Stimulated activated CD8-positive, alpha-beta memory T cell treated with anti-CD3 and anti-CD28 coated beads, Interleukin-15, amount 100 ng/mL, for 24 hours (primary cell): ENCODE measurements around the gene FN3K.
"Not testable (repeated sequence)": the region's sequence is repeated elsewhere in the genome, so short reads cannot be mapped to it uniquely, and the experiment has no call there.

Experiments used
- DNase-seq: peaks from one replicate; pipeline ENCODE4 v3.0.0-alpha.2; 2020; ENCODE audit warnings: low read depth

Gene FN3K

DNA sequence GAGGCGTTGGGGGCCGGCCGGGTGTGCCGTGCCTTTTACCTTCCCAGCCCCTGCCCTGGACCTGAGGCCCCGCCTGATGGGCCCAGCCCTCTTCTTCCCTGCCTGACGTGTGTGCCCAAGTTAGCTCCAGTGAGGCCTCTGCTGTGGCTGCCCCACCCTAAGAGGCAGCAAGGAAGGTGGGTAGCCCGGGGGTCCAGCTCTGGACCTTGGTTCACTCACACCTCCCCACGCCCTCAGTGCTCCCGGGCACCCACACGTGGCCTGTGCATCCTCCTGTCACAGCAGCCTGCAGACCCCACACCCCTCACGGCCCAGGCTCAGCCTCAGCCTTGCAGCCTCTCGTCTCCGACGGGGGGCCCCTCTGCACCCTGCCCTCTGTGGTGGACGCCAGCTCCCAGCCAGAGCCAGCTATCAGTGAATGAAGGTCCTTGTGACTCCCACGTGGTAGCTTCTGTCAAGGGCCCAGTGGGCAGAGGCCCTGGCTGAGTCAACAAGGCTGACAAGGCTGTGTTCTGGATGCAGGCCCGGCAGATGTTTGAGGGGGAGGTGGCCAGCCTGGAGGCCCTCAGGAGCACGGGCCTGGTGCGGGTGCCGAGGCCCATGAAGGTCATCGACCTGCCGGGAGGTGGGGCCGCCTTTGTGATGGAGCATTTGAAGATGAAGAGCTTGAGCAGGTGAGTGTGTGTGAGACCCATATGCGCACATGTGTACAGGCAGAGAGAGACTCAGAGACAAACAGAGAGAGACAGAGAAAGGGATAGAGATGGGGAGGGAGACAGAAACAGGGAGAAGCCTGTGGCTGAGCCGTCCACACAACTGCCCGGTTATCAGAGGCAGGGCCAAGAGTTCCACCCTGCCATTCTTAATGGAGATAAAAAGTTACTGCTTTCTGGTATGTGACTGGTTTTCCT lies 2.8 kb downstream of the FN3K start:
- DNase-seq = no peak

DNA sequence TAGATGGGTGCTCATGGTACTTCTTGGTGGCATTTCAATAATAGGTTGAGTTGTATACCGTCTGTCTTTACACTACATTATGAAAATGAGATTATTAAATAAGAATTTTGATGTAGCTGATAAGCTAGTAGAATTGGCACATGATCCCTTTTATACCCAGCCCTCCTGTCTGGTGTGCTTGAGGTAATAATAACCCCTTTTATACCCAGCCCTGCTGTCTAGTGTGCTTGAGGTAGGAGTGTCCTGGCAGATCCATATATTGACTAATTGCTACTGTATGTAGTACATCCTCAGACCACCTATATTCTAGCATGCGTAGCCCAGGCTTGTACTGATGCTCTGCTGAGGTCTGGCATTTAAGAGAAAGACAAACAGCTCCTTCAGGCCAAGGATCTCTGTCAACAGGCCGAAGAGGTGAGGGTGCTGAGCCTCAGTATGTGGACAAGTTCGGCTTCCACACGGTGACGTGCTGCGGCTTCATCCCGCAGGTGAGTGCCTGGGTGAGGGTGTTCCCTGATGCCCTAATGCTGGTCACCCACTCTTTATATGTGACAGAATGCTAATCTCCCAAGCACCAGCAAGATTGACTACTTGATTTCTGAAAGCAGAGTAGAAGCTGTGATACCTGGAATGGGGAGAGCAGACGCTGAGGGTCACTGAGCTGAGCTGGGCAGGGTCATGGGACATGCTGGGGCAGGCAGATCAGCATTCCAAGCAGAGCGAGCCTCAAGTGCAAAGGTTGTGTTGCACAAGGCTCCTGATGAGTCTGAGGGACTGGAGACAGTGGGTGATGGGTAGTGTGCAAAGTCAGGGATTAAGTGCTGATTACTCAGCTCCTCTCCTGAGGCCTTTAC lies 5.7 kb downstream of the FN3K start:
- DNase-seq = no peak

DNA sequence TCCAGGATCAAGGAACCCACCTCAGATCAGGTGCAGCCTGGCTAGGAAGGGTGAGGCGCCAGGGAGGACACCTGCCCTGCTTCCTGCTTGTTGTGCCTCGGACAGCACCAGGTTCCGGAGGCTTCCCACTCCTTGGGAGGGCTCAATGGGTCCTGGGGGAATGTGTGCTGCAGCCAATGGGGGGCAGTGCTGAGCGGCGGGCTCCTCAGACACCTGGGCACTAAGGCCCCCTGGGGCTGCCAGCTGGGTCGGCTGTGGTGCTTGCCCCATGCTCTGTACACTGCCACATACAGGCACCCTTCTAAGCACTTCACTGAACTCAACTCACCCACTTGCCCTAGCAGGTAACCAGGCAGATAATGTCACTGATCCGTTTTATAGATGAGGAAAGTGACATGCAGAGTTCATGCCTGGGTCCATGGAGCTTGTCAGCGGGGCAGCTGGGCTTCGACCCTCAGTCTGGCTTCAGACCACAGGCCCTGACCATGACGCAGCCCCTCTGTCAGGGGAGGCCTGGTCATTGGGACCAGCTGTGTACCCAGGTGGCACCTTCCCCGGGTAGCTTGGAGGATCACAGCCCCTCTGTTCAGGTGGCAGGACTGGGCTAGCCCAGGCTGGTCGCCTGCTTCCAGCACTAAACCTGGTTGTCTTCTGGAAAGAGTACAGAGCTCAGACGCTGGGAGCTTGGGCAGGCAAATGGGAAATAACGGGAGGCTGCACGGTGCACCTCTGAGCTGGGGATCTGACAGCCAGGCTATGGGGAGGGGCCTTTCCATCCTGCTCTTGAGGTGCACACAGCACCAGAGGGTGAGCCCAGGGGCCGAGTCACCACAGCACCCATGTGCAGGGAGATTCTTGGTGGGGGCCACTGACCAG lies 8.2 kb downstream of the FN3K start:
- no peak for DNase-seq

DNA sequence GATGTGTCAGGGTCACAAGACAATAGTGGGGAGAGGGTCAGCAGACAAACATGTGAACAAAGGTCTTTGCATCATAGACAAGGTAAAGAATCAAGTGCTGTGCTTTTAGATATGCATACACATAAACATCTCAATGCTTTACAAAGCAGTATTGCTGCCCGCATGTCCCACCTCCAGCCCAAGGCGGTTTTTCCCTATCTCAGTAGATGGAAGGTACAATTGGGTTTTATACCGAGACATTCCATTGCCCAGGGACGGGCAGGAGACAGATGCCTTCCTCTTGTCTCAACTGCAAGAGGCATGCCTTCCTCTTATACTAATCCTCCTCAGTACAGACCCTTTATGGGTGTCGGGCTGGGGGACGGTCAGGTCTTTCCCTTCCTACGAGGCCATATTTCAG lies 9.3 kb downstream of the FN3K start:
- DNase-seq = not testable (repeated sequence)

DNA sequence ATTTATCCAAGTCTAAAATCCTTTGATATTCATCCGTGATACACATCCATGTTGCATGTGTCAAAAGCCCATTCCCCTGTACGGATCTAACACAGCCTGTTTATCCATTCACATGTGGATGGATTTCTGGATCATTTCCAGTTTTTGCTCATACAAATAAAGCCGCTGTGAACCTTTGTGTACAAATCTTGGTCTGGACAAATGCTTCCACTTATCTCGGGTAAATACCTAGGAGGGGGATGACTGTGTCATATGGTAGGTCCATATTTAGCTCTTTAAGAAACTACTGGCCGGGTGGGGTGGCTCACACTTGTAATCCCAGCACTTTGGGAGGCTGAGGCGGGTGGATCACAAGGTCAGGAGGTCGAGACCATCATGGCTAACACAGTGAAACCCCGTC lies 10.1 kb downstream of the FN3K start:
- no peak for DNase-seq

DNA sequence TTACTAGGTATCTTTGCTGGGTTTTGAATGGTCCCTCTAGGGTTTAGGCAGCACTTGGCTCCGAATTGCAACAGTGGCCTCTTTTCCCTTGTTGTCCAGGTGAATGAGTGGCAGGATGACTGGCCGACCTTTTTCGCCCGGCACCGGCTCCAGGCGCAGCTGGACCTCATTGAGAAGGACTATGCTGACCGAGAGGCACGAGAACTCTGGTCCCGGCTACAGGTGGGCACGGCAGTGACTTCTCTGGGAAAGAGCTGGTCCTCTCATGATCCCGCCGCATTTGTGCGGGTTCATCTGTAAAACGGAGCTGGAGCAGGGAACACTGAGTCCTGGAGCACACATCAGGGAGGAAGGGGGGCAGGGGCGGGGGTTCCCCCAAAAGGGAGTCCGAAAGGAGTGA lies 13.3 kb downstream of the FN3K start:
- DNase-seq = no peak

DNA sequence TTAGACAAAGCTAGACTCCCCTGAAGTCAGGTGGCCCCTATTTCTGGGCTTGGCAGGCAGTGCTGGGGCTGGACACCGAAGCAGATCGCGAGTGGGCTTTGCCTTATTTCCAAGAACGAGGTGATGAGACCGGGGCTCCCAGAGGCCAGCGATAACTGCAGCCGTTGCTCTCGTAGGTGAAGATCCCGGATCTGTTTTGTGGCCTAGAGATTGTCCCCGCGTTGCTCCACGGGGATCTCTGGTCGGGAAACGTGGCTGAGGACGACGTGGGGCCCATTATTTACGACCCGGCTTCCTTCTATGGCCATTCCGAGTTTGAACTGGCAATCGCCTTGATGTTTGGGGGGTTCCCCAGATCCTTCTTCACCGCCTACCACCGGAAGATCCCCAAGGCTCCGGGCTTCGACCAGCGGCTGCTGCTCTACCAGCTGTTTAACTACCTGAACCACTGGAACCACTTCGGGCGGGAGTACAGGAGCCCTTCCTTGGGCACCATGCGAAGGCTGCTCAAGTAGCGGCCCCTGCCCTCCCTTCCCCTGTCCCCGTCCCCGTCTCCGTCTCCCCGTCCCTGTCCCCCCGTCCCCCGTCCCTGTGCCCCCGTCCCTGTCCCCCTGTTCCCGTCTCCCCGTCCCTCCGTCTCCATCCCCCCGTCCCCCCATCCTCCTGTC lies 15.0 kb downstream of the FN3K start:
- DNase-seq = no peak

DNA sequence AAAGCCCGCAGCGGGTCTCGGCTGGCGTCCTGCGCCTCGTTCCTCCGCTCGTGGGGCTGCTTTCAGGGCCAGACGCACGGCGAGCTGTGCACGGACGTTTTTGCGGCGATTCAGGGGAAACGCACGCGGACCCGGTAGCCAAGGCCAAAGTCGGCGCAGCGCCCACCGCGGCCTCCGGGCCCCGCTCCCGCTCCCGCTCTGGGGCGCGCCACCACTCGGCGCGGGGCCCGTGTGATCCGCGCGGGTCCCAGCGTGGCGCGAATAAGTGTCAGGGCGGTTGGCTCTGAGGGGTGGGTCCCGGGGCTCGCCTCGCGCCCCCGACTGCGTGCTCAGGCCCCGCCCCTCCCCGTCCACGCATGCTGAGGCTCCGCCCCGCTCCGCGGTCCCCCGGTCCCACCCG lies 15.8 kb downstream of the FN3K start:
- DNase-seq = no peak

DNA sequence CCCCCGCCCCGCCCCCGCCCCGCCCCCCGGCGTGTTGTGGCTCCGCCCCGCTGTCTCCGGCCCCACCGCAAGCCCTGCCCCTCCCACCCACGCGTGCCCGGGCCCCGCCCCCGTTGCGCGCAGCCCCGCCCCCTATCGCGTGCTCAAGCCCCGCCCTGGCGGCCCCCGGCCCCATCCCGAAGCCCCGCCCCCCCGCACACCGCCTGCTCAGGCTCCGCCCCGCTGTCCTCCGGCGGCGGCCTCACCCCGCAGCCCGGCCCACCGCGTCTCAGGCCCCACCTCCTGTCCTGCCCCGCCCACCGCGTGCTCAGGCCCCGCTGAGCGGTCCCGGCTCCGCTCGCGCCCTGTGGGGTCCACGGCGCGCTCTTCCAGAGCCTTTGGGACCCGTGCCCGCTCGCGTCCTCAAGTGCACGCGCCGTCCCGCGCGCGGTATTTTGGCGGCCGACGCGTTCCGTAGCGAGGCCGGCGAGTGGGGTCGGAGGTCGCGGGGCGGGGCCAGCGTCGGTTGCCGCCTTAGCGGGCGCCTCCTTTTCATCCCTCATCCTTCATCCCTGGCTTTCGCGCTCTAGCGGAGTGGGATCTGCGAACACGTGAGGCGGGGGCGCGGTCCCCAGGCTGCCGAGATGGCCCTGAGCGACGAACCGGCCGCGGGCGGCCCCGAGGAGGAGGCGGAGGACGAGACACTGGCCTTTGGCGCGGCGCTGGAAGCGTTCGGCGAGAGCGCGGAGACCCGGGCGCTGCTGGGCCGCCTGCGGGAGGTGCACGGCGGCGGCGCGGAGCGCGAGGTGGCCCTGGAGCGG lies 16.4 kb downstream of the FN3K start, which contains the start of gene TBCD:
Gene TBCD, plus strand, starts transcription at position 495 of the 800 bp plus-strand sequence. Its CDS starts 129 bp downstream, at position 624.
- DNase-seq = peak; percentile 82

DNA sequence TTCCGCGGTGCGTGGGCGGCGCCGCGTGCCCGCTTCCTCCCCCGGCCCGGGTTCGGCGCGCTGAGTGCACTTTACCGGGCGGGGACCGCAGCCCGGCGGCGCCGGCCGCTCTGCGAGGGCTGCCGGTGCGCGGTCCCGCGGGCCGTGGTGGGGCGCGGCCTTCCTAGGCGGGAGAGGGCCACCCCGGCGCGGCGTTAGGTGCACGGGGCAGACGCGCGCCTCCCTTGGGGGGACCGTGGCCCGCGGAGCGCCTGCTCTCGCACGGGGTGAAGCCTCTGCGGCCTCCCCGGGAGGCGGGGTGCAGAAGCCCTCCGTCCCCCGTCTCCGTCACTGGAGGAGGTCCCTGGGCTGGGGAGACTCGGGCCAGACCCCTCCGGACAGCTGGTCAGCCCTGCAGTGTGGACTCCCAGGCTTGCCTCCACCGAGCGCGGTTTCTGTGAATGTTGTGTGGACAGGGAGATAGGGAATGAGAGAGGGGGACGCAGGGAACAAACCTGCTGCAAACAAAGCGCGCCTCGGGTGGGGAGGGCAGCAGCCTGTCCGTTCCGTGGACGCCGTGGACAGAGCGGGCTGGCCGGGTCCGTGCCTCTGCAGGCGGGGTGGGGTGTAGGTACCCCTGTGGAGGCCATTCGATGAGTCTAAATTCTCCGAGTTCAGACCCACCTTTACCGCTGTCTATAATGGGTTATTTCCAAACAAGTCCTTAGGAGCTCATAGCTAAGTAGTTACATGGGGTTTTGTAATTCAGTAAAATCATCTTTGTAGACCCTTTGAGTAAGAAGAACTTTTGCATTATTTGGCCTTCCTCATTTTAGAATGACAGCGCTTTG lies 17.2 kb downstream of the FN3K start:
- no peak for DNase-seq

DNA sequence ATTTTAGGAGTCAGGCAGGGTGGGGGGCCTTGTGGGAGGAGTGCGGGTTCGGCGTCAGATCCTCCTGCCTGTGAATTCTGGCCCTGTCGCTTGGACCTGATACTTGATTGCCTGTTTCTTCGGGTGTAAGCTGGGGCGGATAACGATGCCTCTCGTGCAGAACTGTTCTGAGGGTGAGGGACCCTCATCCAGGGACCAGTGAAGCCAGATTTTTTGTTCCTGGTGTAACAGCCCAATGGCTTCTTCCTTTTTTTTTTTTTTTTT lies 17.7 kb downstream of the FN3K start:
- DNase-seq = no peak

DNA sequence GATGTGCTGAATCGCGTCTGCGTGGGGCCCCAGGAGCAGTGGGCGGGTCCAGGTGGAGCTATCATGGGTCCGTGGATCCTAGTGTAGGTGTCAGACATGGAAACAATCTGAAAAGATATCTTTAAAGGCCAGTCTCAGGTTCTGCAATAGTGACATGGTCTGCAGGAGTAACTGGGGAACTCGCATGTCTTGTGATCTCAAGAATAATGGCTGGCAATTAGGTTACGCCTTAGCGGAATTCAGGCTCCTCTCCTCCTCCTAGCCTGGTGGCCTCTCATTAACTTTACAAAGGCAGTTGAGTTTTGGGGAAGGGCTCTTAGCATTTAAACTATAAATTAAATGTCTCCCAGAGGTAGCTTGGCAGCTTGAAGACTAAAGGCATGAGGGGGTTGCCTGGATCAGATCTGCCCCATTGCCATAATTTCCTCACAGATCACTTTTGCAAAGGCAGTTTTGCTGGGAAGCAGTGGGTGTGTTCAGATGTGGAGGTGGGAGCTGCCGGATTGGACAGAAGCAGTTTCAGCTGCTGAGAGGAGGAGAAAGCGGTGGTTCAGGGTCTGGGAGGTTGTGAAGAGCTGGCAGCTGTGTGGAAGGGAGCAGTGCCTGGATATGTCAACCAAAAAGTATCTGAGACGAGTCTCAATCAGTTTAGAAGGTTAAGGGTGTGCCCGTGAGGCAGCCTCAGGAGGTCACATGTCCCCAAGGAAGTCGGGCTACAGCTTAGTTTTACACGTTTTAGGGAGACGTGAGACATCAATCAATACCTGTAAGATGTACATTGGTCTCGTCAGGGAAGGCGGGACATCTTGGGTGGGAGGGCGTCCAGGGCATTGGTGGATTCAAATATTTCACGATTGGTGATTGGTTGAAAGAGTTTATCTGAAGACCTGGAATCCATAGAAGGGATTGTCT lies 19.1 kb downstream of the FN3K start:
- DNase-seq = no peak

DNA sequence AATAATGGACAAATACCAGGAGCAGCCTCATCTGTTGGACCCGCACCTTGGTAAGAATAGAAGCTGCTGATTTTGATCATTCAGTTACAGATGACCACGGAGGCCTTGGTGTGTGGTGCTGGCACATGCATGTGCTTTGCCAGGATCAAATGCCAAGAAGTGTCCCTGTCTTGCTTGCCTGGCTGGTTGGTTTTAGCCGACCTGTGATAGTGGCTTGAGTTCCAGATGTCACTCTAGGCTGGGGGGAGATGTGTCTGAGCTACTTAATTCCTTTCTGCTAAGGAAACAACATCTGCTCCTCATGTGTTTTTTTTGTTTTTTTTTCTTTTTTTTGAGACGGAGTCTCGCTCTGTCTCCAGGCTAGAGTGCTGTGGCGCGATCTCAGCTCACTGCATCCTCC lies 20.8 kb downstream of the FN3K start:
- DNase-seq = no peak

DNA sequence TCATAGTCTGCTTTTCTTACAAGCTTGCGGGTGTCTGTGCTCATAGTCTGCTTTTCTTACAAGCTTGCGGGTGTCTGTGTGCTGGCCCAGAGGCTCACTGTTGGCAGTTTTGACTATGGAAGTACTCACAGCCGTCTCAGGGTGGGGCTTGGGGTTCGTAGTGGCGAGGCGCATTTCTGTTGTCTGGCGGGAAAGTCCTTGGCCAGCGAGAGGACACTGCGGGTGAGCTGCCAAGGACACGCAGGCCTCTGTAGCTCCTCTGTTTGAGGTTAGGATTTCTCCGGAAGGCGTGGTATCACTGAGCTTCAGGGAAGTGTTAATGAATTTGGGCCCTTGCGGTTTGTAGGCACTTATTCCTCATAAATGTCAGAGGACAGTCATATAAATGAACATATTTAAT lies 30.0 kb downstream of the FN3K start:
- DNase-seq = no peak

DNA sequence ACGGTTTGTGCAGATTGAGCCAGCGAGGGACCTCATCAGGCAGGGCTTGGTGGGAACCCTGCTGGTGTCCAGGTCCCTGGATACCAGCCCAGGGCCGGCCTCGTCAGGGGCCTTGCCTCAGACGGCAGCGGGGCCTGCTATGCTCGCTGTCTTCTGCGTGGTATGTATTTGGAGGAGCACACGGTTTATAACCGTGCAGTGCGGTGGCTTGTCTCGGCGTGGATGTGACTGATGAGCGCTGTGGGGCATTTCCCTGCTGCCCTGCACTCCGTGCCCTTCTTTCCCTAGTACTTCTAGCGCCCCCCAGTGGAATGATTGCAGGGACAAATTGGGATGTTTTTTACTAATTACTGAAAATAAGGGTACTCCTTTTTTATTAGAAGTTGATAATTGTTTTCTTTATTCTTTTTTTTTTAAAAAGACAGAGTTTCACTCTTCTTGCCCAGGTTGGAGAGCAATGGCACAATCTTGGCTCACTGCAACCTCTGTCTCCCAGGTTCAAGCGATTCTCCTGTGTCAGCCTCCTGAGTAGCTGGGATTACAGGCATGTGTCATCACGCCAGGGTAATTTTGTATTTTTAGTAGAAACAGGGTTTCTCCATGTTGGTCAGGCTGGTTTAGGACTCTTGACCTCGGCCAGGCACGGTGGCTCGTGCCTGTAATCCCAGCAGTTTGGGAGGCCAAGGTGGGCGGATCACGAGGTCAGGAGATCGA lies 31.8 kb downstream of the FN3K start:
- DNase-seq = no peak

DNA sequence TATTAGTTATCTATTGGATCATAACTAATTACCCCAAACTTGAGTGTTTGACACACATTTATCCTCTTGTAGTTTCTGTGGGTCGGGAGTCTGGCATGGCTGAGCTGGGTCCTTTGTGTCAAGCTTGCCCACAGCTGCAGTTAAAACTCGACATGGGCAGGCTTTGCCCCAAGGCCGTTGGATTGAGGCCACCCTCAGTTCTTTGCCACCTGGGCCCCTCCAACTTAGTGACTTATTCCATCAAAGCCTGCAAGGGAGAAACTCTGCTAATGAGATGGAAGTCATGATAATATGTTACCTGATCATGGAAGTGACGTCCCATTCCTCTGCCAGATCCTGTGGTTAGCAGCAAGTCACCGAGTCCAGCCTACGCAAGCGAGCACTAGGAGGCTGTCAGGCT lies 33.6 kb downstream of the FN3K start:
- no peak for DNase-seq

DNA sequence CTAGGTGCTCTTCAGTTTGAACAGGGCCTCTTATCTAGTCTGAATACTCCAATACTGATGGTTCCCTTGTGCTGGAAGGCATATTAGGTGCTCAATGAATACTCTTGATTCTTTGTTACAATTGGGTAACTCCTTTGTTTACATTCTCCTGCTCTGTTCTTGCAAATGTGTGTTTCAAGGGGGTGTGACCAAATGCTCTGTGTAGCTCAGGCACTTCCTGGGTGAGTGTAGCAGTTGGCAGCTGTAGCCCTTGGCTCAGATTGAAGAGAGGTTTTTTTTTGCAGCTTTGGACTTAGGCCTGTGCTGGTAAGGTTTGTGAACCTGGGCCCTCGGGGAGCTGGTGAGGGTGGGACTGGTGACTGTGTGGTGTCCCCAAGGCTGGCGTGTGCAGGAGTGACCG lies 36.6 kb downstream of the FN3K start:
- no peak for DNase-seq

DNA sequence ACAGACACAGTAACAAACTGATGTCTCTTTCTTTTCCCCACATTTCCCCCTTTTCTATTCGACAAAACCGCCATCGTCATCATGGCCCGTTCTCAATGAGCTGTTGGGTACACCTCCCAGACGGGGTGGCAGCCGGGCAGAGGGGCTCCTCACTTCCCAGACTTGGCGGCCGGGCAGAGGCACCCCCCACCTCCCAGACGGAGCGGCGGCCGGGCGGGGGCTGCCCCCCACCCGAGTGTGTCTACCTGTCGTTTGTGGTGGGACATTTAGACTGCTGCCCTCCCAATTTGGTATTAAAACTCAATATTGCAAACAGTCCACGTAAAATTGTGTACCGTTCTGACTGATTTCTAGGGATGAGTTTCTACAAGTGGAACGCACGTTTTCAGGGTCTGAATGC lies 39.0 kb downstream of the FN3K start:
- DNase-seq = not testable (repeated sequence)
